ENCODE results near the gene FLYWCH2. TPM values are rescaled to one million over a fixed set of nuclear protein-coding genes. Genes with fewer than 3 reads are reported as not detected.
A peak's percentile ranks its signal among the peaks of the same experiment; 100 is the strongest.

The FLYWCH2 gene
- total and polyA plus RNA-seq, 2 of the 13 experiments (the other 11 are each of a cell fraction or from before 2014, with no cell fraction given) = 16.9 to 19.8 TPM

GRCh38 chr16:2867987-2868789 lies 14.8 kb upstream of the FLYWCH2 start (continued):
- TF ChIP-seq ZNF766 (CRISPR knock-in tag; IDR thresholded peaks at IDR 0.05; ENCODE audit: borderline replicate concordance) (peak; percentile 89; the same call in 1 of the 2 replicates), SALL1 (CRISPR knock-in tag; IDR thresholded peaks at IDR 0.05) (peak; percentile 85), SPEN (CRISPR knock-in tag; IDR thresholded peaks at IDR 0.05; ENCODE audit: low read depth) (peak; percentile 83), ATAD3A (CRISPR knock-in tag; IDR thresholded peaks at IDR 0.05) (no peak), RNF219 (CRISPR knock-in tag; IDR thresholded peaks at IDR 0.05) (no peak), TRIM24 (CRISPR knock-in tag; IDR thresholded peaks at IDR 0.05) (no peak), BCL3 (CRISPR knock-in tag; IDR thresholded peaks at IDR 0.05) (peak; percentile 76; the same call in 1 of the 2 replicates), ZBTB49 (CRISPR knock-in tag; IDR thresholded peaks at IDR 0.05; ENCODE audit: borderline replicate concordance) (no peak), MTA1 (CRISPR knock-in tag; IDR thresholded peaks at IDR 0.05; ENCODE audit: borderline replicate concordance) (no peak), NFKB2 (CRISPR knock-in tag; IDR thresholded peaks at IDR 0.05; ENCODE audit: borderline replicate concordance) (peak; percentile 16; the same call in 1 of the 2 replicates), HBP1 (CRISPR knock-in tag; IDR thresholded peaks at IDR 0.05; ENCODE audit: low read depth) (peak; percentile 52; the same call in 1 of the 2 replicates), MXD4 (CRISPR knock-in tag; IDR thresholded peaks at IDR 0.05) (peak; percentile 78), ZMYM4 (CRISPR knock-in tag; IDR thresholded peaks at IDR 0.05) (peak; percentile 74), JUND (CRISPR knock-in tag; IDR thresholded peaks at IDR 0.05) (peak; percentile 13; the same call in 1 of the 2 replicates), RELA (CRISPR knock-in tag; IDR thresholded peaks at IDR 0.05) (no peak), MXD3 (CRISPR knock-in tag; IDR thresholded peaks at IDR 0.05) (peak; percentile 66; the same call in 1 of the 2 replicates), ELK4 (CRISPR knock-in tag; IDR thresholded peaks at IDR 0.05; ENCODE audit: borderline replicate concordance) (peak; percentile 67; the same call in 1 of the 2 replicates), ATF4 (CRISPR knock-in tag; IDR thresholded peaks at IDR 0.05) (peak in 1 of 2 experiments; percentile 66; a peak in 1 of 4 replicates)

All from HepG2 (cell line).